ENCODE data around the gene CISD2.

DNA sequence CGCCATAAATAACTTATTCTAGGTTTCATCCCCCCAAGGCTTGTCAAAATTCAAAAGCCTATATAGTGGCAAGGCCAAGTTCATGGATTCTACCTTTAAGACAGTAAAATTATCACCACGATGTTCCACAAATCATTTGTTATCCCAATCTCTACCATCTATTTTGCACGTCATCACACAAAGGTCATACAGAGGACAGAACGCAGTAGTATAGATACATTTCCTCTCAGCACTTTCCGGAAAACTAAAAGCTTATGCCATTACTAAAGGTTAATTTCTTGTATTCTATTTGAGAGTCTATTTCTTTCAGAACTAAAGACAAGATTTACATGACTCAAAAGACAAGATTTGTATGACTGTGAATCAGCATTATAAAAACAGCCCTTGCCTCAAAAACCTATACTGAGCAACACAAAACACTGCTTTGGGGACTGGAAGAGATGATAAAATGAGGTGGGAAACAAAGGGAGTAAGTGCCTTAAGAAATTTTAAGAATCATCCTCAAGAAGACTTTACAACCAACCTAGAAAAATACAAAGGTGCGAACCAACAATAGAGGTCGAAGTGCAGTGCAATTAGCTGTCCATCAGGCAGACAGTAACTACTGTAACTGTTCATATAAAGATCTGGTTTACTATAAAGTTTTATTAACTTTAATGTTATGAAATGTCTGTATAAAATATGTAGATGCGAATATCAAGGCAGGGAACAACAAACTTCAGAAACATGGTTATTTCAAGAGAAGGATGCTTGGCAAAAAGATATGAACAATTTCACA is 49.0 kb upstream of the CISD2 start:
- TF ChIP-seq POLR2A (IDR thresholded peaks at IDR 0.05; ENCODE audit: low read depth, low read length): no peak
- no peak for TF ChIP-seq TAF1 (IDR thresholded peaks at IDR 0.05; ENCODE audit: low read depth, low read length)
- no peak for TF ChIP-seq POLR2AphosphoS5 (IDR thresholded peaks at IDR 0.05; ENCODE audit: low read depth, low read length)
- no peak for TF ChIP-seq POU2F2 (IDR thresholded peaks at IDR 0.05; ENCODE audit: low read depth, low read length)
- no peak for TF ChIP-seq SPI1 (IDR thresholded peaks at IDR 0.05; ENCODE audit: low read depth, low read length)
- TF ChIP-seq PAX5 (IDR thresholded peaks at IDR 0.05; ENCODE audit: insufficient read depth, low read length, severe bottlenecking): no peak

Measured in GM12891 (cell line).